Adrenal gland (tissue), 12 donors: ENCODE measurements around the gene KCTD11. TPM values are rescaled to one million over a fixed set of nuclear protein-coding genes. Genes with fewer than 3 reads are reported as not detected.
A peak's percentile ranks its signal among the peaks of the same experiment; 100 is the strongest.

Experiments
- DNase-seq, 7 donors: peaks; one replicate each; pipeline ENCODE4 v3.0.0-alpha.2; 2019 to 2020
- H3K27ac ChIP-seq, 5 donors: fragments of 200-600 bp; sonication (generic) in 4 of 5; 1 replicate in 3 of 5; 2 replicates in 2 of 5; pipeline versions ENCODE4 v1.5.1 to v1.8.0; 2016 to 2020; ENCODE audit warnings: mild to moderate bottlenecking in 1 of 5
- H3K27me3 ChIP-seq: fragments of 200-600 bp; 2 replicates; pipeline ENCODE4 v1.8.0; 2021
- H3K36me3 ChIP-seq, 2 donors: fragments of 200-600 bp; replicated peaks in 1 of 2; 1 replicate in 1 of 2; 2 replicates in 1 of 2; pipeline versions ENCODE4 v1.5.1 to v1.8.0; 2018 to 2022
- H3K4me1 ChIP-seq, 2 donors: fragments of 200-600 bp; replicated peaks in 1 of 2; 1 replicate in 1 of 2; 2 replicates in 1 of 2; pipeline versions ENCODE4 v1.5.1 to v1.8.0; 2018 to 2021
- H3K4me3 ChIP-seq, 4 donors: fragments of 200-600 bp; sonication (generic) in 3 of 4; one replicate each; pipeline ENCODE4 v1.5.1; 2016 to 2018
- H3K9me3 ChIP-seq, 3 donors: fragments of 200-600 bp; sonication (generic) in 1 of 3; replicated peaks in 1 of 3; 1 replicate in 2 of 3; 2 replicates in 1 of 3; pipeline versions ENCODE4 v1.5.1 to v1.8.0; 2016 to 2021
- CTCF ChIP-seq, 6 experiments: fragments of 450-650 bp in 4 of 6; fragments of 200-600 bp in 2 of 6; sonication (generic) in 1 of 6; IDR thresholded peaks; 1 replicate in 5 of 6; 2 replicates in 1 of 6; pipeline versions ENCODE4 v1.5.1 to v1.8.0; 2016 to 2021; ENCODE audit warnings: antibody characterized with exemption in 6 of 6, mild to moderate bottlenecking in 2 of 6, moderate library complexity in 1 of 6
- POLR2A ChIP-seq, 2 donors: fragments of 450-650 bp; IDR thresholded peaks; one replicate each; pipeline ENCODE4 v1.6.1; 2017; ENCODE audit warnings: antibody characterized with exemption in 2 of 2, mild to moderate bottlenecking in 2 of 2, moderate library complexity in 1 of 2
- WGBS, 4 donors: extraction: QIAGEN DNeasy Blood & Tissue Kit in 2 of 4; methylation state at CpG; one replicate each; pipeline versions ENCODE4 v1.1.5 to v1.1.7; 2013 to 2017; 5-methylcytosine and 5-hydroxymethylcytosine counted together
- intact Hi-C, 2 donors: fragments of 100-400 bp; cut with DNase I; formaldehyde crosslinking; loops; one replicate each; pipeline versions ENCODE4 v1.14.1 to v1.15.0; 2022 to 2023
- polyA plus RNA-seq, 3 donors: library from polyadenylated mRNA; stranded (reverse); fragments of 200-250 nt in 2 of 3; fragments of 350-450 nt in 1 of 3; fragmentation: Illumina TruSeq in 1 of 3; extraction: RNeasy Lipid Tissue Mini Kit (QIAGEN cat#74804) in 1 of 3; gene quantifications; one replicate each; pipeline ENCODE4 v1.2.3, GENCODE V29; 2013 to 2014
- total RNA-seq, 9 donors: library from RNA; depleted of rRNA in 4 of 9; stranded (reverse); fragments of >200 nt in 4 of 9; fragments of 120-200 nt in 1 of 9; fragmentation: NEBNext Ultra II Directional in 1 of 9; extraction: Animal tissue kit (Norgen Biotek cat#: 25700) in 1 of 9; gene quantifications; one replicate each; pipeline versions ENCODE4 v1.1.0 to v1.2.4, GENCODE V29; 2013 to 2023
- donor health status: healthy with polysubstance abuse.
- donor health status: Bipolar disorder and iron deficiency.
- donor health status: DM: yes; HTN: yes; CAD: no.
- donor health status: DM: no; HTN: no; CAD: no.
- donor health status: DM: no; HTN: no; CAD: no.
- donor health status: DM: yes; HTN: yes; CAD: no.

The KCTD11 gene
- total and polyA plus RNA-seq, 12 donors = 5.2 to 13.8 (median 10.3) TPM

- intact Hi-C loops = loop anchor here (5.0 to 10.0 kb wide), 3 partner anchors 77 to 210 kb away; partner anchors contain the start of genes SENP3 (in 1 of the 2) and TNFSF13 (in 1 of the 2)
- DNase-seq = peak in 3 of 7 donors; percentile 30 to 48 (median 35)
- no peak within 1 kb of the TSS for H3K27ac ChIP-seq
- H3K9me3 ChIP-seq = no peaks in the 10 kb centered on the region
- no peak within 1 kb of the TSS for H3K4me3 ChIP-seq
- H3K36me3 ChIP-seq = no peaks in the 10 kb centered on the region
- no peaks in the 10 kb centered on the region for H3K27me3 ChIP-seq
- 65 to 100% (median 71%) methylated on average over 1 to 10 of the region's 10 CpGs for WGBS, 4 donors
- TF ChIP-seq CTCF (IDR thresholded peaks at IDR 0.05) (no peak), POLR2A (IDR thresholded peaks at IDR 0.05) (no peak)
- H3K4me1 ChIP-seq = peaks cover 11 to 19% of the 10 kb centered on the region in 2 donors
Observed at GRCh38 chr17:7355053-7355452, 3.1 kb downstream of the KCTD11 start, which contains the start of gene TMEM95. Gene TMEM95, plus strand, starts transcription at chr17:7355156. Its CDS starts 49 bp downstream, at chr17:7355205.

- intact Hi-C loops = loop anchor here (5.0 to 10.0 kb wide), 3 partner anchors 77 to 209 kb away; partner anchors contain the start of genes SENP3 (in 1 of the 2) and TNFSF13 (in 1 of the 2)
- TF ChIP-seq POLR2A (IDR thresholded peaks at IDR 0.05) (no peak), CTCF (IDR thresholded peaks at IDR 0.05) (no peak)
- 75 to 79% (median 77%) methylated on average over 7 to 8 of the region's 8 CpGs for WGBS, 4 donors
- Histone ChIP-seq H3K27me3 (no peaks in the 10 kb centered on the region), H3K4me3 (no peak overlapping the region), H3K27ac (no peak overlapping the region), H3K4me1 (peaks cover 7 to 15% of the 10 kb centered on the region in 2 donors), H3K36me3 (no peaks in the 10 kb centered on the region), H3K9me3 (no peaks in the 10 kb centered on the region)
- DNase-seq = peak in 1 of 7 donors; percentile 19
Observed at GRCh38 chr17:7355573-7355972, 3.6 kb downstream of the KCTD11 start.

- intact Hi-C loops = loop anchor here (2.0 to 10.0 kb wide), 4 partner anchors 76 to 209 kb away; partner anchors contain the start of genes SENP3 (in 1 of the 2), TMEM102 (in 1 of the 2) and TNFSF13 (in 1 of the 2)
- WGBS, 4 donors = 9 to 50% (median 12%) methylated on average over 1 to 12 of the region's 12 CpGs
- Histone ChIP-seq H3K4me3 (no peak overlapping the region), H3K9me3 (no peaks in the 10 kb centered on the region), H3K27me3 (no peaks in the 10 kb centered on the region), H3K36me3 (no peaks in the 10 kb centered on the region), H3K4me1 (peaks cover 7 to 9% of the 10 kb centered on the region in 2 donors), H3K27ac (no peak overlapping the region)
- peak; percentile 70 to 87 (median 82) for DNase-seq
- no peak for TF ChIP-seq POLR2A (IDR thresholded peaks at IDR 0.05)
- TF ChIP-seq CTCF (IDR thresholded peaks at IDR 0.05) = peak; percentile 82 to 94 (median 86)
Observed at GRCh38 chr17:7356072-7356549, 4.1 kb downstream of the KCTD11 start.

GRCh38 chr17:7356756-7357155 is 4.8 kb downstream of the KCTD11 start:
- H3K27me3 ChIP-seq = no peaks in the 10 kb centered on the region
- WGBS, 4 donors = 62 to 71% (median 69%) methylated on average over 8 of the region's 8 CpGs
- DNase-seq = no peak
- H3K9me3 ChIP-seq = no peaks in the 10 kb centered on the region
- H3K4me3 ChIP-seq = no peak overlapping the region
- H3K27ac ChIP-seq = no peak overlapping the region
- TF ChIP-seq POLR2A (IDR thresholded peaks at IDR 0.05) = no peak
- TF ChIP-seq CTCF (IDR thresholded peaks at IDR 0.05) = no peak
- H3K4me1 ChIP-seq = peaks cover 7 to 9% of the 10 kb centered on the region in 2 donors
- H3K36me3 ChIP-seq = no peaks in the 10 kb centered on the region
- intact Hi-C loops = loop anchor here (2.0 to 10.0 kb wide), 4 partner anchors 76 to 208 kb away; partner anchors contain the start of genes SENP3 (in 1 of the 2), TMEM102 (in 1 of the 2) and TNFSF13 (in 1 of the 2)
